Esophagus muscularis mucosa (tissue), 4 donors: Measurements from ENCODE around the gene MEIOB. TPM values are rescaled to one million over a fixed set of nuclear protein-coding genes. Genes with fewer than 3 reads are reported as not detected.
"Not testable (repeated sequence)": the region's sequence is repeated elsewhere in the genome, so short reads cannot be mapped to it uniquely, and the experiment has no call there.

Experiments
- DNase-seq: peaks from one replicate; pipeline ENCODE4 v3.0.0-alpha.2; 2017; ENCODE audit errors: extremely low spot score
- H3K27ac ChIP-seq, 4 donors: fragments of 200-600 bp; sonication (generic); replicated peaks in 1 of 4; 1 replicate in 3 of 4; 2 replicates in 1 of 4; pipeline ENCODE4 v1.5.1; 2016 to 2019; ENCODE audit warnings: mild to moderate bottlenecking in 1 of 4
- H3K27me3 ChIP-seq, 4 donors: fragments of 200-600 bp; sonication (generic); one replicate each; pipeline versions ENCODE4 v1.5.1 to v1.6.0; 2016 to 2019
- H3K36me3 ChIP-seq, 4 donors: fragments of 200-600 bp; sonication (generic); one replicate each; pipeline ENCODE4 v1.5.1; 2016 to 2019
- H3K4me1 ChIP-seq, 4 donors: fragments of 200-600 bp; sonication (generic); one replicate each; pipeline ENCODE4 v1.5.1; 2016 to 2019
- H3K4me3 ChIP-seq, 4 donors: fragments of 200-600 bp; sonication (generic); 1 replicate in 2 of 4; 2 replicates in 2 of 4; pipeline ENCODE4 v1.5.1; 2016 to 2019; ENCODE audit warnings: mild to moderate bottlenecking in 4 of 4, moderate library complexity in 1 of 4
- H3K9me3 ChIP-seq, 4 donors: fragments of 200-600 bp; sonication (generic); 1 replicate in 3 of 4; 2 replicates in 1 of 4; pipeline ENCODE4 v1.5.1; 2016 to 2019
- CTCF ChIP-seq, 3 experiments: fragments of 200-600 bp in 2 of 3; fragments of 450-650 bp in 1 of 3; sonication (generic) in 2 of 3; IDR thresholded peaks; one replicate each; pipeline ENCODE4 v1.5.1; 2017 to 2019; ENCODE audit warnings: antibody characterized with exemption in 3 of 3, mild to moderate bottlenecking in 2 of 3, moderate library complexity in 1 of 3
- EP300 ChIP-seq: sonication (generic); formaldehyde crosslinking; IDR thresholded peaks from one replicate; pipeline ENCODE4 v1.6.1; 2017; ENCODE audit warnings: antibody characterized with exemption
- POLR2A ChIP-seq: fragments of 450-650 bp; IDR thresholded peaks from one replicate; pipeline ENCODE4 v1.6.1; 2017; ENCODE audit warnings: antibody characterized with exemption, moderate library complexity, mild to moderate bottlenecking, low read depth
- POLR2AphosphoS5 ChIP-seq, 2 donors: sonication (generic); formaldehyde crosslinking; IDR thresholded peaks; one replicate each; pipeline ENCODE4 v1.6.1; 2017; ENCODE audit warnings: antibody characterized with exemption in 2 of 2
- WGBS: methylation state at CpG from one replicate; pipeline ENCODE4 v1.1.5; 2018; 5-methylcytosine and 5-hydroxymethylcytosine counted together
- intact Hi-C: fragments of 100-400 bp; cut with DNase I; formaldehyde crosslinking; loops from one replicate; pipeline ENCODE4 v1.15.1; 2023
- total RNA-seq, 4 donors: library from RNA; depleted of rRNA; stranded (reverse); fragments of >200 nt; gene quantifications; one replicate each; pipeline versions ENCODE4 v1.1.0 to v1.2.1, GENCODE V29; 2016

MEIOB gene
- total RNA-seq, 4 donors from 2014 or later, result not detected

- no peak for DNase-seq
- 56% methylated on average over 6 of the region's 6 CpGs for WGBS
- no peaks in the 10 kb centered on the region for H3K36me3 ChIP-seq
- no peaks in the 10 kb centered on the region for H3K9me3 ChIP-seq
- no peak overlapping the region for H3K27ac ChIP-seq
- H3K4me3 ChIP-seq, result no peak overlapping the region
- intact Hi-C loops, result no loop called here
- H3K4me1 ChIP-seq, result peaks cover 0 to 7% (median 4%) of the 10 kb centered on the region in 4 donors
- TF ChIP-seq POLR2AphosphoS5 (IDR thresholded peaks at IDR 0.05) (no peak), POLR2A (no peak), EP300 (no peak), CTCF (IDR thresholded peaks at IDR 0.05) (no peak)
- peaks cover 0 to 89% (median 20%) of the 10 kb centered on the region in 4 donors for H3K27me3 ChIP-seq
Observed at GRCh38 chr16:1877089-1877488, 5.1 kb upstream of the MEIOB start.

- intact Hi-C loops, result no loop called here
- WGBS, result 80% methylated on average over 7 of the region's 7 CpGs
- H3K27me3 ChIP-seq, result peaks cover 4 to 88% (median 23%) of the 10 kb centered on the region in 4 donors
Observed at GRCh38 chr16:1876468-1876867, 4.5 kb upstream of the MEIOB start.

GRCh38 chr16:1876066-1876465 lies 4.1 kb upstream of the MEIOB start:
- H3K27ac ChIP-seq, intact Hi-C loops, H3K9me3 ChIP-seq, H3K36me3 ChIP-seq, H3K4me3 ChIP-seq, DNase-seq: not testable (repeated sequence)
- peaks cover 4 to 84% (median 23%) of the 10 kb centered on the region in 4 donors for H3K27me3 ChIP-seq
- 88% methylated on average over 13 of the region's 13 CpGs for WGBS
- H3K4me1 ChIP-seq, result peaks cover 0 to 11% (median 7%) of the 10 kb centered on the region in 4 donors

More at GRCh38 chr16:1876468-1876867, 4.5 kb upstream of the MEIOB start:
- Histone ChIP-seq H3K4me3 (no peak overlapping the region), H3K27ac (no peak overlapping the region), H3K9me3 (no peaks in the 10 kb centered on the region), H3K4me1 (peaks cover 0 to 11% (median 7%) of the 10 kb centered on the region in 4 donors), H3K36me3 (no peaks in the 10 kb centered on the region)
- no peak for DNase-seq
- TF ChIP-seq POLR2A (no peak), EP300 (no peak), CTCF (IDR thresholded peaks at IDR 0.05) (no peak), POLR2AphosphoS5 (IDR thresholded peaks at IDR 0.05) (no peak)

GRCh38 chr16:1874854-1875253 lies 2.9 kb upstream of the MEIOB start:
- Histone ChIP-seq H3K27ac (no peak overlapping the region), H3K4me3 (no peak overlapping the region), H3K27me3 (peaks cover 4 to 77% (median 23%) of the 10 kb centered on the region in 4 donors), H3K9me3 (no peaks in the 10 kb centered on the region), H3K36me3 (no peaks in the 10 kb centered on the region), H3K4me1 (peaks cover 0 to 11% (median 7%) of the 10 kb centered on the region in 4 donors)
- intact Hi-C loops, result no loop called here
- 58% methylated on average over 6 of the region's 6 CpGs for WGBS
- no peak for DNase-seq
- no peak for TF ChIP-seq EP300
- TF ChIP-seq POLR2AphosphoS5 (IDR thresholded peaks at IDR 0.05), result no peak
- no peak for TF ChIP-seq POLR2A
- no peak for TF ChIP-seq CTCF (IDR thresholded peaks at IDR 0.05)

- peaks cover 4 to 37% (median 22%) of the 10 kb centered on the region in 4 donors for H3K27me3 ChIP-seq
- no peak overlapping the region for H3K4me3 ChIP-seq
- TF ChIP-seq POLR2AphosphoS5 (IDR thresholded peaks at IDR 0.05) (no peak), EP300 (no peak), POLR2A (no peak), CTCF (IDR thresholded peaks at IDR 0.05) (no peak)
- WGBS, result 54% methylated on average over 9 of the region's 9 CpGs
- H3K9me3 ChIP-seq, result no peaks in the 10 kb centered on the region
- no peak for DNase-seq
- peaks cover 0 to 11% (median 7%) of the 10 kb centered on the region in 4 donors for H3K4me1 ChIP-seq
- no peaks in the 10 kb centered on the region for H3K36me3 ChIP-seq
- H3K27ac ChIP-seq, result no peak overlapping the region
- intact Hi-C loops, result no loop called here
Observed at GRCh38 chr16:1870365-1871082, 1.4 kb downstream of the MEIOB start.
